H1 (cell line): ENCODE data around the gene KLHL1. TPM values are rescaled to one million over a fixed set of nuclear protein-coding genes. Genes with fewer than 3 reads are reported as not detected.

Experiments used
- EP300 ChIP-seq, 2 experiments: IDR thresholded peaks; 1 replicate in 1 of 2; 2 replicates in 1 of 2; pipeline ENCODE4 v1.6.1; 2011 to 2012; ENCODE audit warnings: low read depth in 2 of 2, low read length in 2 of 2, mild to moderate bottlenecking in 2 of 2, borderline replicate concordance in 1 of 2, inconsistent platforms in 1 of 2, moderate library complexity in 1 of 2
- polyA plus RNA-seq, 7 experiments: library from polyadenylated mRNA; depleted of rRNA in 3 of 7; stranded (reverse) in 5 of 7; unstranded in 2 of 7; fragments of >200 nt in 5 of 7; fragments of 200-250 nt in 2 of 7; gene quantifications; 1 replicate in 5 of 7; 2 replicates in 1 of 7; 4 replicates in 1 of 7; pipeline versions ENCODE4 v1.2.1 to v1.2.3, GENCODE V29; 2011 to 2013; ENCODE audit warnings: missing spikeins in 2 of 7, mixed read lengths in 2 of 7
- total RNA-seq: library from RNA; stranded (reverse); fragmentation: NEBNext Ultra II Directional; extraction: Animal tissue kit (Norgen Biotek cat#: 25700); gene quantifications from 2 replicates; pipeline ENCODE4 v1.2.1, GENCODE V29; 2021

Gene KLHL1
- total and polyA plus RNA-seq, 2 of the 8 experiments (the other 6 are each of a cell fraction or from before 2014, with no cell fraction given), result not detected

- no peak for TF ChIP-seq EP300 (IDR thresholded peaks at IDR 0.05; ENCODE audit: borderline replicate concordance in 1 of 2, low read depth in 2 of 2, low read length in 2 of 2)
These were observed 290.9 kb downstream of the KLHL1 start (continued) for GRCh38 chr13:69817333-69817869.
